Trophoblast cell (in vitro differentiated cells and primary cell): ENCODE measurements around the gene CNGA2.

Experiments used
- DNase-seq, 2 donors: peaks; one replicate each; pipeline ENCODE4 v3.0.0-alpha.2; 2016
- H2AFZ ChIP-seq: 2 replicates; pipeline ENCODE4 v1.6.1; 2013; ENCODE audit warnings: low read length, moderate library complexity, mild to moderate bottlenecking; ENCODE audit not compliant: insufficient read depth, poor library complexity
- H2AK5ac ChIP-seq: 2 replicates; pipeline ENCODE4 v1.6.1; 2013; ENCODE audit warnings: mild to moderate bottlenecking, low read length
- H2BK120ac ChIP-seq: 2 replicates; pipeline ENCODE4 v1.6.1; 2013; ENCODE audit warnings: low read length, mild to moderate bottlenecking, moderate library complexity; ENCODE audit not compliant: insufficient read depth, poor library complexity
- H2BK12ac ChIP-seq: 2 replicates; pipeline ENCODE4 v1.6.1; 2013; ENCODE audit warnings: mild to moderate bottlenecking, low read length, moderate library complexity
- H2BK5ac ChIP-seq: 2 replicates; pipeline ENCODE4 v1.6.1; 2013; ENCODE audit warnings: low read length, low read depth, moderate library complexity, mild to moderate bottlenecking; ENCODE audit not compliant: poor library complexity
- H3K14ac ChIP-seq: 2 replicates; pipeline ENCODE4 v1.6.1; 2013; ENCODE audit warnings: mild to moderate bottlenecking, low read length
- H3K18ac ChIP-seq: 2 replicates; pipeline ENCODE4 v1.6.1; 2013; ENCODE audit warnings: mild to moderate bottlenecking, low read length
- H3K23ac ChIP-seq: 2 replicates; pipeline ENCODE4 v1.6.1; 2013; ENCODE audit warnings: low read length
- H3K27ac ChIP-seq: 2 replicates; pipeline ENCODE4 v1.5.1; 2013; ENCODE audit warnings: low read depth, mild to moderate bottlenecking, inconsistent platforms, low read length, moderate library complexity
- H3K27me3 ChIP-seq: 2 replicates; pipeline ENCODE4 v1.6.1; 2013; ENCODE audit warnings: inconsistent platforms, mild to moderate bottlenecking, low read length, moderate library complexity; ENCODE audit not compliant: insufficient read depth
- H3K36me3 ChIP-seq, 2 experiments: 1 replicate in 1 of 2; 2 replicates in 1 of 2; pipeline ENCODE4 v1.6.1; 2013; ENCODE audit warnings: low read length in 2 of 2, mild to moderate bottlenecking in 2 of 2, moderate library complexity in 1 of 2; ENCODE audit not compliant: insufficient read depth in 2 of 2, control insufficient read depth in 1 of 2
- H3K4ac ChIP-seq: 2 replicates; pipeline ENCODE4 v1.6.1; 2013; ENCODE audit warnings: low read depth, mild to moderate bottlenecking, low read length, moderate library complexity
- H3K4me1 ChIP-seq, 2 experiments: 1 replicate in 1 of 2; 2 replicates in 1 of 2; pipeline ENCODE4 v1.6.1; 2013; ENCODE audit warnings: low read length in 2 of 2, mild to moderate bottlenecking in 2 of 2, moderate library complexity in 1 of 2; ENCODE audit not compliant: insufficient read depth in 2 of 2, control insufficient read depth in 1 of 2
- H3K4me2 ChIP-seq: 2 replicates; pipeline ENCODE4 v1.6.1; 2013; ENCODE audit warnings: inconsistent platforms, mild to moderate bottlenecking, low read length, moderate library complexity
- H3K4me3 ChIP-seq: 2 replicates; pipeline ENCODE4 v1.5.1; 2013; ENCODE audit warnings: mild to moderate bottlenecking, low read depth, low read length, inconsistent platforms
- H3K79me1 ChIP-seq: one replicate; pipeline ENCODE4 v1.6.1; 2013; ENCODE audit warnings: low read length
- H3K79me2 ChIP-seq: 2 replicates; pipeline ENCODE4 v1.6.1; 2013; ENCODE audit warnings: low read length, mild to moderate bottlenecking; ENCODE audit not compliant: control insufficient read depth, insufficient read depth, poor library complexity
- H3K9ac ChIP-seq: 2 replicates; pipeline ENCODE4 v1.6.1; 2013; ENCODE audit warnings: mild to moderate bottlenecking, low read length
- H3K9me3 ChIP-seq: 2 replicates; pipeline ENCODE4 v1.6.1; 2013; ENCODE audit warnings: low read depth, mild to moderate bottlenecking, control low read depth, inconsistent platforms, low read length; ENCODE audit not compliant: insufficient read depth
- H4K12ac ChIP-seq: 2 replicates; pipeline ENCODE4 v1.6.1; 2013; ENCODE audit warnings: low read depth, mild to moderate bottlenecking, low read length, moderate library complexity
- H4K8ac ChIP-seq: 2 replicates; pipeline ENCODE4 v1.6.1; 2013; ENCODE audit warnings: low read depth, mild to moderate bottlenecking, low read length, moderate library complexity
- H4K91ac ChIP-seq: one replicate; pipeline ENCODE4 v1.6.1; 2013; ENCODE audit warnings: low read depth, mild to moderate bottlenecking, low read length, moderate library complexity
- WGBS: extraction: QIAGEN DNeasy Blood & Tissue Kit; methylation state at CpG from one replicate; pipeline ENCODE4 v1.1.7; 2013; ENCODE audit warnings: missing lambda C conversion rate; ENCODE audit not compliant: insufficient read length, insufficient coverage; ENCODE audit errors: extremely low coverage; 5-methylcytosine and 5-hydroxymethylcytosine counted together

The CNGA2 gene

DNA sequence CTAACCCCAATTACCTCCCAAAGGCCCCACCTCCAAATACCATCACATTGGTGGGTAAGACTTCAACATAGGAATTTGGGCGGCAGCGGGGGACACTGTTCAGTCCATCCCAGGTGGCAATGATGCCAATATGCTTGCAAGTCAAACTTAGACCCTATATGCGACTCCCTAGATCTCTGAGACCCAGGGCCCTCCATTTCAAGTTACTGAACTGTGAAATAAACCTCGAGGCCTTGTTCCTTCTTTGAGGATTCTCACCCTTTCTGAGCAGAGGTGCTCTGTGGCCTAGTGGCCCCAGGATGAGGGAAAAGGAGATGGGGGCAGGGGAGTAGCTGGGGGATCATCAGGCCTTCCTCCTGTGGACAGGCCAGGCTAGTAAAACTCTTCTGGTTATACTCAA, 44.7 kb downstream of the CNGA2 start:
- no peak overlapping the region for H3K23ac ChIP-seq
- no peak overlapping the region for H2AFZ ChIP-seq
- H3K14ac ChIP-seq = no peak overlapping the region
- no peak overlapping the region for H4K12ac ChIP-seq
- no peak for DNase-seq
- H2BK120ac ChIP-seq = no peak overlapping the region
- H3K79me1 ChIP-seq = no peaks in the 10 kb centered on the region
- H3K9ac ChIP-seq = no peak overlapping the region
- no peaks in the 10 kb centered on the region for H3K36me3 ChIP-seq
- H2BK12ac ChIP-seq = no peak overlapping the region
- H3K18ac ChIP-seq = no peak overlapping the region
- H3K4me3 ChIP-seq = no peak overlapping the region
- no peak overlapping the region for H3K27ac ChIP-seq
- no peak overlapping the region for H2AK5ac ChIP-seq
- no peak overlapping the region for H3K4ac ChIP-seq
- no peak overlapping the region for H4K91ac ChIP-seq
- no peak overlapping the region for H2BK5ac ChIP-seq
- WGBS = no CpG with 5 or more reads among the region's 4 CpGs
- H3K79me2 ChIP-seq = no peaks in the 10 kb centered on the region
- no peak overlapping the region for H3K4me2 ChIP-seq
- no peak overlapping the region for H4K8ac ChIP-seq
- H3K4me1 ChIP-seq = no peaks in the 10 kb centered on the region
- H3K27me3 ChIP-seq = no peaks in the 10 kb centered on the region
- H3K9me3 ChIP-seq = no peaks in the 10 kb centered on the region

DNA sequence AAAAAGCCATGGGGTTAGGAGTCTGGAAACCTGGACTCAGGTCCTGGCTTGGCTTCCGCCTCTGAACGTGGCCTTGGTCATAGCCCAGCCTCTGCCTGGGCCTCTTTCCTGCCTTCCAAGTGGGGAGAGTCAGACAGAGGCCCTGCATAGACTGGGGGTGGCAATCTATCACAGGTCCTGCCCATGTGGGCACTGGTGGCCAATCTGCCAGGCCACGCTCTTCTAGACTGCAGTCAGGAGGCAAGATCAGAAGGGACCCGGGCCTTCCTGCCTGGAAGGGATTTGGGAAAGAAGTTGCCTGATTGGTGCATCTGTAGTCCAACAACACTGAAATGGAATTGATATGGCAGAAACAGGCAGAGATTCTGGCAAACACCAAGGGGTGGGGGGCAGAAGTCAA, 46.1 kb downstream of the CNGA2 start:
- DNase-seq = no peak
- no peak overlapping the region for H4K12ac ChIP-seq
- H2AK5ac ChIP-seq = no peak overlapping the region
- no peak overlapping the region for H2BK120ac ChIP-seq
- no peaks in the 10 kb centered on the region for H3K9me3 ChIP-seq
- H4K8ac ChIP-seq = no peak overlapping the region
- H3K27ac ChIP-seq = no peak overlapping the region
- no CpG with 5 or more reads among the region's 4 CpGs for WGBS
- no peaks in the 10 kb centered on the region for H3K79me1 ChIP-seq
- no peaks in the 10 kb centered on the region for H3K4me1 ChIP-seq
- no peaks in the 10 kb centered on the region for H3K36me3 ChIP-seq
- no peaks in the 10 kb centered on the region for H3K79me2 ChIP-seq
- no peaks in the 10 kb centered on the region for H3K27me3 ChIP-seq
- H2AFZ ChIP-seq = no peak overlapping the region
- no peak overlapping the region for H3K14ac ChIP-seq
- H3K4me3 ChIP-seq = no peak overlapping the region
- no peak overlapping the region for H3K23ac ChIP-seq
- H2BK5ac ChIP-seq = no peak overlapping the region
- no peak overlapping the region for H3K4me2 ChIP-seq
- no peak overlapping the region for H4K91ac ChIP-seq
- H3K9ac ChIP-seq = no peak overlapping the region
- no peak overlapping the region for H3K18ac ChIP-seq
- no peak overlapping the region for H2BK12ac ChIP-seq
- H3K4ac ChIP-seq = no peak overlapping the region

DNA sequence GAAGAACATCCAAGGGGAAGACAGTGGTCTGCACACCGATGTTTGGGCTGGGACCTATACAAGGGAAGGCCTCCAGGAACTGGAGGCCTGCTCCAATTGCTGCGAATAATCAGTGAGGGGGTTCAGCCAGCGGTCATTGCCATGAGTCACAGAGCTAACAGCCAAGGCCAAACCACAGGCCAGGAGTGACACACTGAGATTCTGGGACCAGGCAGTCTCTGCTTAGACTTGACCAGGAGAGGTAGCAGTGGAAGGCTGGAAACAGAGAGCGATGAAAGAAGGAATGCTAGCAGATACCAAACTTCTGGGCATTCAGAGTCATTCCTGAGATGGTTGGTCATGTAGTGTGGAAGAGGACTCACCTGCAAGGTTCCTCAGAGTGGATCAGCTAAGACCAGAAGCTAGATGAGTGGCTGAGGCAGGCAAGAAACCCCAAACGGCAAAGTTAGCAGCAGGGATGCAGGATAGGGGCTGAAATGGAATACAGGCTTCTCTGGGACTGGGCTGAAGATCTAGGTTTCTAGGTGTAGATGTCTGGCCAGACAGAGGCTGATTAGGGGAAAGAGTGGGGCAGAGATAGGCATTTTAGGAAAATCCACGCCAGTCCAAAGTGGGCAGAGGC, 54.7 kb downstream of the CNGA2 start:
- no peaks in the 10 kb centered on the region for H3K36me3 ChIP-seq
- no peak overlapping the region for H2AFZ ChIP-seq
- WGBS = no CpG with 5 or more reads among the region's 6 CpGs
- H3K27ac ChIP-seq = no peak overlapping the region
- DNase-seq = no peak
- no peaks in the 10 kb centered on the region for H3K79me2 ChIP-seq
- no peak overlapping the region for H4K12ac ChIP-seq
- no peak overlapping the region for H2BK120ac ChIP-seq
- H3K4me2 ChIP-seq = no peak overlapping the region
- H3K23ac ChIP-seq = no peak overlapping the region
- H3K79me1 ChIP-seq = no peaks in the 10 kb centered on the region
- H3K18ac ChIP-seq = no peak overlapping the region
- H2AK5ac ChIP-seq = no peak overlapping the region
- no peak overlapping the region for H4K8ac ChIP-seq
- H4K91ac ChIP-seq = no peak overlapping the region
- no peaks in the 10 kb centered on the region for H3K4me1 ChIP-seq
- no peak overlapping the region for H3K4ac ChIP-seq
- H3K4me3 ChIP-seq = no peak overlapping the region
- H3K27me3 ChIP-seq = no peaks in the 10 kb centered on the region
- no peaks in the 10 kb centered on the region for H3K9me3 ChIP-seq
- H2BK12ac ChIP-seq = no peak overlapping the region
- no peak overlapping the region for H3K14ac ChIP-seq
- H2BK5ac ChIP-seq = no peak overlapping the region
- no peak overlapping the region for H3K9ac ChIP-seq

DNA sequence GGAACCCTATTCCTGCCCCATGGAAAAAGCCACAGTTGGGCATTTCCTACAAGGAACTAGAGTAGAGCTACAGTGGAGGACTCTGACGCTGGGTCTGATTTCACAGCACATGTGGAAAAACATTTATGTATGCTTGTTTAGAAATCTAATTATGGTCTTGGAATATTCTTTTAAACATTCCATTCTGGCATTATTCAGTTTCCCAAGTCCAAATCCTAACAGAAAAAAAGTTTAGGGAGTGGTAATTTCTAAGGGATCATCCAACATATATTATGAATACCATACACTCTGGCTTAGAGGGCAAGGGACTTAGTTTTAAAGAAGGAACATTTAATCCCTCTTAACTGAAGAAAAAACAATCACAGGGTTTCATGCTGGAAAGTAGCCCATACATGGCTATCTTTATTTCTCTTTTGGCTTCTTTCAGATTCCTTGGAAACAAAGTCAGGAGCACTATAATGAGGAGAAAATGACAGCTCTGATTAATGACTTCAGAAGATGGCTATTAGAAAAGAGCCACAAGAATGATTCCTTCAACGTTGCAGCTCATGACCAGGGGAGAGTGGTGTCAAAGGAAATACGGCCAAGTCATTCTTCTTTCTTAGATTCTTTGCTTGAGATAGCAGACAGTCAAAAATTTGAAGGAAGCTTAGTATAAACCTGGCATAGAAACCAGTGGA, 56.1 kb downstream of the CNGA2 start:
- Histone ChIP-seq H4K8ac (no peak overlapping the region), H3K4me2 (no peak overlapping the region), H3K9me3 (no peaks in the 10 kb centered on the region), H2BK120ac (no peak overlapping the region), H4K91ac (no peak overlapping the region), H3K79me1 (no peaks in the 10 kb centered on the region), H3K4me3 (no peak overlapping the region), H2BK5ac (no peak overlapping the region), H3K4ac (no peak overlapping the region), H2AK5ac (no peak overlapping the region), H4K12ac (no peak overlapping the region), H3K4me1 (no peaks in the 10 kb centered on the region), H3K14ac (no peak overlapping the region), H3K23ac (no peak overlapping the region), H3K27me3 (no peaks in the 10 kb centered on the region), H2BK12ac (no peak overlapping the region), H2AFZ (no peak overlapping the region), H3K18ac (no peak overlapping the region), H3K36me3 (no peaks in the 10 kb centered on the region), H3K27ac (no peak overlapping the region), H3K9ac (no peak overlapping the region), H3K79me2 (no peaks in the 10 kb centered on the region)
- DNase-seq = no peak
- no CpG with 5 or more reads among the region's 3 CpGs for WGBS
